GM23248 (cell line): ENCODE data around the gene KSR2.

ENCODE experiments used
- EZH2 ChIP-seq: fragments of 200-600 bp; sonication (generic); IDR thresholded peaks from 2 replicates; pipeline ENCODE4 v1.6.1; 2018; ENCODE audit warnings: antibody characterized with exemption, mild to moderate bottlenecking; ENCODE audit not compliant: insufficient read depth, poor library complexity, severe bottlenecking
- EZH2phosphoT487 ChIP-seq: fragments of 200-600 bp; sonication (generic); IDR thresholded peaks from 2 replicates; pipeline ENCODE4 v1.6.1; 2018; ENCODE audit warnings: antibody characterized with exemption, moderate library complexity, mild to moderate bottlenecking, low read depth; ENCODE audit not compliant: insufficient read depth

DNA sequence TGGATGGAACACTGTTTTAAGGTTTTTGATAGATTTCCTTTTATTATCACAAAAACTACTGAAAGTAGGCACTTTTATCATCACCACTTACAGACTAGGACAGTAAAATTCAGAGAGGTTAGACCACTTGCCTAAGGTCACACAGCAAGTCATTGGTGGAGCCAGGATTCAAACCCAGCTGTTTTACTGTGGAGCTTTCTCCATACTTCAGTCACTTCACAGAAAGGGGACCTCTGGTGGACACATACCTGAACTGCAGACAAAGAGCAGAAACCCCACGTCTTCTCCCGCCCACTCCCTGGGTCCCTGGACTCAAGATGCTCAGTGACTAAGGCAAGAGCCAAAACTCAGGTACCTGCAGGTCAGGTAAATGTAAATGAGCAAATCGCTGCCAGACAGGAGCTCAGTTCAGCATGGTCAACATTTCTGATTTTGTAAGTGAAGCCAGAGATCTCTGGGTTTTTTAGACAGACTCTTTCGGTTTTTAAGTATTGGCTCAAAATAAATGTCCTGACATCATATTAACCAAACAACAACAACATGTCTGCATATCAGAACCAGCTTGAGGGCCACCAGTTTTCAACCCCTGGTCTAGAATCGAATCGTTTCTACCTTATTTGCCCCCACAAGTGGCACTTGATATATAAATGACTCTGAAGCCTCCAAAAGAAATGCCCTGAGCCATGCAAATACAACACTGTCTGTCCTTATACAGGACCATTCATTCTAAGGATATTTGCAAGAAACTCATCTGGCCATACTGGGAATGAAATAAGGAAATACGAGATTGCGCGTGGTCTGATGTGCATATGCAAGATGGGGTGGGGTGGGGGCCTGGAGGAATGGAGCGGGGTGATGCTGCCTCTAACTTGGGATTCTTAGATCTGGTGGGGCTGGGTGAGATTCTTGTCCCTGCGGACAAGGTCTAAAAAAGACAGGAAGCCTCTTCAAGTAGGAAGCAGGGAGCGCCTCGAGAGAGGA is 110.9 kb downstream of the KSR2 start:
- TF ChIP-seq EZH2phosphoT487 (no peak), EZH2 (no peak)
